ENCODE measurements around the gene SLC4A11. TPM values are rescaled to one million over a fixed set of nuclear protein-coding genes. Genes with fewer than 3 reads are reported as not detected.

Gene SLC4A11
- total and polyA plus RNA-seq, 2 donors: 0.14 to 4.4 TPM

- H3K27me3 ChIP-seq (ENCODE audit: control insufficient read depth in 2 of 2, insufficient read depth in 1 of 2, low read length in 1 of 2): peaks cover 31 to 70% of the 10 kb centered on the region in 2 donors
- no peak for DNase-seq (ENCODE audit: low read depth in 6 of 9, low spot score in 9 of 9)
- peaks cover 3 to 12% of the 10 kb centered on the region in 2 donors for H3K4me1 ChIP-seq (ENCODE audit: control insufficient read depth in 2 of 2, insufficient read depth in 2 of 2, low read length in 2 of 2)
- WGBS: 7% methylated on average over 53 of the region's 53 CpGs
- H3K27ac ChIP-seq (ENCODE audit: low read depth in 1 of 2, low read length in 1 of 2): no peak overlapping the region
- no peak overlapping the region for H3K4me3 ChIP-seq (ENCODE audit: low read length in 2 of 2)
- H3K9me3 ChIP-seq (ENCODE audit: control insufficient read depth in 2 of 2, insufficient read depth in 1 of 2, low read length in 1 of 2): peaks cover 0 to 10% of the 10 kb centered on the region in 2 donors
- H3K36me3 ChIP-seq (ENCODE audit: control insufficient read depth in 2 of 2, insufficient read depth in 2 of 2, low read length in 1 of 2): peaks cover 0 to 8% of the 10 kb centered on the region in 2 donors
Measured at GRCh38 chr20:3248167-3248992, 9.4 kb upstream of the SLC4A11 start.

- 80% methylated on average over 4 of the region's 4 CpGs for WGBS
- DNase-seq (ENCODE audit: low read depth in 6 of 9, low spot score in 9 of 9): no peak
- Histone ChIP-seq H3K27ac (ENCODE audit: low read depth in 1 of 2, low read length in 1 of 2) (no peak overlapping the region), H3K4me3 (ENCODE audit: low read length in 2 of 2) (no peak overlapping the region), H3K36me3 (ENCODE audit: control insufficient read depth in 2 of 2, insufficient read depth in 2 of 2, low read length in 1 of 2) (peaks cover 0 to 8% of the 10 kb centered on the region in 2 donors), H3K27me3 (ENCODE audit: control insufficient read depth in 2 of 2, insufficient read depth in 1 of 2, low read length in 1 of 2) (peaks cover 31 to 77% of the 10 kb centered on the region in 2 donors), H3K4me1 (ENCODE audit: control insufficient read depth in 2 of 2, insufficient read depth in 2 of 2, low read length in 2 of 2) (peaks cover 3 to 12% of the 10 kb centered on the region in 2 donors), H3K9me3 (ENCODE audit: control insufficient read depth in 2 of 2, insufficient read depth in 1 of 2, low read length in 1 of 2) (peaks cover 0 to 10% of the 10 kb centered on the region in 2 donors)
Measured at GRCh38 chr20:3247638-3248037, 8.6 kb upstream of the SLC4A11 start.

GRCh38 chr20:3246682-3247081 is 7.7 kb upstream of the SLC4A11 start:
- peaks cover 0 to 10% of the 10 kb centered on the region in 2 donors for H3K9me3 ChIP-seq (ENCODE audit: control insufficient read depth in 2 of 2, insufficient read depth in 1 of 2, low read length in 1 of 2)
- H3K36me3 ChIP-seq (ENCODE audit: control insufficient read depth in 2 of 2, insufficient read depth in 2 of 2, low read length in 1 of 2): no peaks in the 10 kb centered on the region
- no peak overlapping the region for H3K27ac ChIP-seq (ENCODE audit: low read depth in 1 of 2, low read length in 1 of 2)
- peaks cover 40 to 85% of the 10 kb centered on the region in 2 donors for H3K27me3 ChIP-seq (ENCODE audit: control insufficient read depth in 2 of 2, insufficient read depth in 1 of 2, low read length in 1 of 2)
- DNase-seq (ENCODE audit: low read depth in 6 of 9, low spot score in 9 of 9): no peak
- 97% methylated on average over 1 of the region's 1 CpG for WGBS
- peaks cover 3 to 12% of the 10 kb centered on the region in 2 donors for H3K4me1 ChIP-seq (ENCODE audit: control insufficient read depth in 2 of 2, insufficient read depth in 2 of 2, low read length in 2 of 2)
- no peak overlapping the region for H3K4me3 ChIP-seq (ENCODE audit: low read length in 2 of 2)

- no peaks in the 10 kb centered on the region for H3K36me3 ChIP-seq (ENCODE audit: control insufficient read depth in 2 of 2, insufficient read depth in 2 of 2, low read length in 1 of 2)
- 83% methylated on average over 4 of the region's 4 CpGs for WGBS
- peaks cover 1 to 10% of the 10 kb centered on the region in 2 donors for H3K9me3 ChIP-seq (ENCODE audit: control insufficient read depth in 2 of 2, insufficient read depth in 1 of 2, low read length in 1 of 2)
- H3K27me3 ChIP-seq (ENCODE audit: control insufficient read depth in 2 of 2, insufficient read depth in 1 of 2, low read length in 1 of 2): peaks cover 50 to 92% of the 10 kb centered on the region in 2 donors
- DNase-seq (ENCODE audit: low read depth in 6 of 9, low spot score in 9 of 9): no peak
- peaks cover 3 to 12% of the 10 kb centered on the region in 2 donors for H3K4me1 ChIP-seq (ENCODE audit: control insufficient read depth in 2 of 2, insufficient read depth in 2 of 2, low read length in 2 of 2)
- no peak overlapping the region for H3K4me3 ChIP-seq (ENCODE audit: low read length in 2 of 2)
- H3K27ac ChIP-seq (ENCODE audit: low read depth in 1 of 2, low read length in 1 of 2): no peak overlapping the region
Measured at GRCh38 chr20:3245711-3246110, 6.7 kb upstream of the SLC4A11 start.

- Histone ChIP-seq H3K36me3 (ENCODE audit: control insufficient read depth in 2 of 2, insufficient read depth in 2 of 2, low read length in 1 of 2) (no peaks in the 10 kb centered on the region), H3K4me1 (ENCODE audit: control insufficient read depth in 2 of 2, insufficient read depth in 2 of 2, low read length in 2 of 2) (peaks cover 3 to 14% of the 10 kb centered on the region in 2 donors), H3K27ac (ENCODE audit: low read depth in 1 of 2, low read length in 1 of 2) (no peak overlapping the region), H3K27me3 (ENCODE audit: control insufficient read depth in 2 of 2, insufficient read depth in 1 of 2, low read length in 1 of 2) (peaks cover 56 to 92% of the 10 kb centered on the region in 2 donors), H3K9me3 (ENCODE audit: control insufficient read depth in 2 of 2, insufficient read depth in 1 of 2, low read length in 1 of 2) (peaks cover 1 to 12% of the 10 kb centered on the region in 2 donors), H3K4me3 (ENCODE audit: low read length in 2 of 2) (no peak overlapping the region)
- no peak for DNase-seq (ENCODE audit: low read depth in 6 of 9, low spot score in 9 of 9)
- 92% methylated on average over 2 of the region's 2 CpGs for WGBS
Measured at GRCh38 chr20:3245156-3245555, 6.2 kb upstream of the SLC4A11 start.

GRCh38 chr20:3244613-3245012 is 5.6 kb upstream of the SLC4A11 start:
- Histone ChIP-seq H3K4me1 (ENCODE audit: control insufficient read depth in 2 of 2, insufficient read depth in 2 of 2, low read length in 2 of 2) (peaks cover 3 to 19% of the 10 kb centered on the region in 2 donors), H3K27me3 (ENCODE audit: control insufficient read depth in 2 of 2, insufficient read depth in 1 of 2, low read length in 1 of 2) (peaks cover 56 to 92% of the 10 kb centered on the region in 2 donors), H3K27ac (ENCODE audit: low read depth in 1 of 2, low read length in 1 of 2) (no peak overlapping the region), H3K4me3 (ENCODE audit: low read length in 2 of 2) (no peak overlapping the region), H3K36me3 (ENCODE audit: control insufficient read depth in 2 of 2, insufficient read depth in 2 of 2, low read length in 1 of 2) (no peaks in the 10 kb centered on the region), H3K9me3 (ENCODE audit: control insufficient read depth in 2 of 2, insufficient read depth in 1 of 2, low read length in 1 of 2) (peaks cover 1 to 18% of the 10 kb centered on the region in 2 donors)
- no peak for DNase-seq (ENCODE audit: low read depth in 6 of 9, low spot score in 9 of 9)
- WGBS: 97% methylated on average over 1 of the region's 1 CpG

GRCh38 chr20:3243718-3244358 is 4.8 kb upstream of the SLC4A11 start:
- Histone ChIP-seq H3K27ac (ENCODE audit: low read depth in 1 of 2, low read length in 1 of 2) (no peak overlapping the region), H3K27me3 (ENCODE audit: control insufficient read depth in 2 of 2, insufficient read depth in 1 of 2, low read length in 1 of 2) (peaks cover 58 to 93% of the 10 kb centered on the region in 2 donors), H3K4me3 (ENCODE audit: low read length in 2 of 2) (no peak overlapping the region), H3K4me1 (ENCODE audit: control insufficient read depth in 2 of 2, insufficient read depth in 2 of 2, low read length in 2 of 2) (peaks cover 5 to 20% of the 10 kb centered on the region in 2 donors), H3K9me3 (ENCODE audit: control insufficient read depth in 2 of 2, insufficient read depth in 1 of 2, low read length in 1 of 2) (peaks cover 1 to 15% of the 10 kb centered on the region in 2 donors), H3K36me3 (ENCODE audit: control insufficient read depth in 2 of 2, insufficient read depth in 2 of 2, low read length in 1 of 2) (no peaks in the 10 kb centered on the region)
- DNase-seq (ENCODE audit: low read depth in 6 of 9, low spot score in 9 of 9): no peak
- WGBS: 88% methylated on average over 11 of the region's 11 CpGs

- no peak for DNase-seq (ENCODE audit: low read depth in 6 of 9, low spot score in 9 of 9)
- Histone ChIP-seq H3K9me3 (ENCODE audit: control insufficient read depth in 2 of 2, insufficient read depth in 1 of 2, low read length in 1 of 2) (peaks cover 1 to 15% of the 10 kb centered on the region in 2 donors), H3K4me1 (ENCODE audit: control insufficient read depth in 2 of 2, insufficient read depth in 2 of 2, low read length in 2 of 2) (peaks cover 10 to 21% of the 10 kb centered on the region in 2 donors), H3K36me3 (ENCODE audit: control insufficient read depth in 2 of 2, insufficient read depth in 2 of 2, low read length in 1 of 2) (no peaks in the 10 kb centered on the region), H3K27ac (ENCODE audit: low read depth in 1 of 2, low read length in 1 of 2) (no peak overlapping the region), H3K27me3 (ENCODE audit: control insufficient read depth in 2 of 2, insufficient read depth in 1 of 2, low read length in 1 of 2) (peaks cover 59 to 93% of the 10 kb centered on the region in 2 donors), H3K4me3 (ENCODE audit: low read length in 2 of 2) (no peak overlapping the region)
- 84% methylated on average over 6 of the region's 6 CpGs for WGBS
Measured at GRCh38 chr20:3242172-3242692, 3.2 kb upstream of the SLC4A11 start.
